H1 (cell line): ENCODE measurements around the gene LRRC74A. TPM values are rescaled to one million over a fixed set of nuclear protein-coding genes. Genes with fewer than 3 reads are reported as not detected.

Source experiments
- BCL11A ChIP-seq, 2 experiments: IDR thresholded peaks; one replicate each; pipeline ENCODE4 v1.6.1; 2011; ENCODE audit warnings: low read depth in 2 of 2, low read length in 2 of 2, mild to moderate bottlenecking in 2 of 2
- FOSL1 ChIP-seq: IDR thresholded peaks from 2 replicates; pipeline ENCODE4 v1.6.1; 2011; ENCODE audit warnings: mild to moderate bottlenecking, low read depth, low read length, moderate library complexity; ENCODE audit not compliant: insufficient read depth
- HDAC2 ChIP-seq, 2 experiments: fragments of 300-600 bp in 1 of 2; sonication (generic) in 1 of 2; IDR thresholded peaks; 2 replicates each; pipeline ENCODE4 v1.6.1; 2011 to 2012; ENCODE audit warnings: low read depth in 2 of 2, low read length in 2 of 2, mild to moderate bottlenecking in 2 of 2, moderate library complexity in 2 of 2, borderline replicate concordance in 1 of 2, inconsistent platforms in 1 of 2
- SAP30 ChIP-seq: fragments of 300-600 bp; sonication (generic); IDR thresholded peaks from 2 replicates; pipeline ENCODE4 v1.7.1; 2012; ENCODE audit warnings: low read length, moderate library complexity, mild to moderate bottlenecking, inconsistent platforms; ENCODE audit not compliant: insufficient read depth, insufficient replicate concordance
- TBP ChIP-seq: IDR thresholded peaks from 2 replicates; pipeline ENCODE4 v1.6.1; 2011; ENCODE audit warnings: low read depth, low read length, improper control_type of control experiment
- polyA plus RNA-seq, 7 experiments: library from polyadenylated mRNA; depleted of rRNA in 3 of 7; stranded (reverse) in 5 of 7; unstranded in 2 of 7; fragments of >200 nt in 5 of 7; fragments of 200-250 nt in 2 of 7; gene quantifications; 1 replicate in 5 of 7; 2 replicates in 1 of 7; 4 replicates in 1 of 7; pipeline versions ENCODE4 v1.2.1 to v1.2.3, GENCODE V29; 2011 to 2013; ENCODE audit warnings: missing spikeins in 2 of 7, mixed read lengths in 2 of 7
- total RNA-seq: library from RNA; stranded (reverse); fragmentation: NEBNext Ultra II Directional; extraction: Animal tissue kit (Norgen Biotek cat#: 25700); gene quantifications from 2 replicates; pipeline ENCODE4 v1.2.1, GENCODE V29; 2021
- TF ChIP-seq, protein P1 (sequence below): IDR thresholded peaks from 2 replicates; pipeline ENCODE4 v1.6.1; 2011; ENCODE audit warnings: low read length, improper control_type of control experiment

LRRC74A gene
- total and polyA plus RNA-seq, 2 of the 8 experiments (the other 6 are each of a cell fraction or from before 2014, with no cell fraction given): not detected

DNA sequence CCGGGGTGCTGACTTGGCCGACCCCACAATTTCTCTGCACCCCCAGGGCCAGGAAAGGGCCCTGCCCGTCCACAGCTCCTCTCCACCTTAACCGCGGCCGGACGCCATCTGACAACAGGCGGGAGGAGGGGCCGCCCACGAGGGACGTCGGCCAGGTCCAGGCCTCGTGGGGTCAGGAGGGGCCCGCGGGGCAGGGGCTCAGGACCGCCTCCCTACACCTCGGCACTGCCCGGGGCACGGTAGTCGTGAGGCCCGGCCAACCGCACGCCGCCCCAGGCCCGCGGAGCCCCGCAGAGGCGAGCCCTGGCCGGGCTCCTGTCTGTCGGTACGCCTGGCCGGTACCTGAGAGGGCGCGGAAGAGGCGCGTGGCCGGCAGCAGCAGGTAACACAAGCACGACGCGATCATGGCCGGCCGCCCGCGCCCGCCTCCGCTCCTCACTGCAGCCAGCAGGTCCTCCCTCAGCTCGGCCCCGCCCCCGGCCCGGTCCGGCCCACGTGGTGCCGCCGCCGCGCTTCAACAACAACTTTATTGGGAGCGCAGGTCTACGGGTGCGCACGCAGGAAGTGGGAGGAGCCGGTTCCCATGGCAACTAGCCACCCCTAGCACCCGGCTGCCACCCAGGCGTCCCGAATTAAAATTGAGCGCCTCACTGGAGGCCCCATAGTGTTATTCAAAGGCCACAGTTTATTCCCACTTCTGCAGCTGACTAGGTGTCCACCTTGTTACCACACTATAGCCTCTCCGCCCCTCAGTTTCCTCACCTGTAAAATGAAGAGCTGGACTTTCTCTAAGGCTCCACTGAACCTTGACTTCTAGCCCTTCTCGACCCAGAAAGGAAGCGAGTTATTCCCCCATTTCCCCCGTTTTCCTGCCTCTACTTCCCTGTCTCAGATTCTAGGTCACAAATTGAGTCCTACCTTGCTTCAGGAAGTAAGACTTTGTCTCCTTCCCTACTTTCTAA, 13.5 kb upstream of the LRRC74A start, which contains the start of gene ANGEL1 (continued):
- no peak for TF ChIP-seq BCL11A (IDR thresholded peaks at IDR 0.05; ENCODE audit: low read depth in 2 of 2, low read length in 2 of 2)
- peak; percentile 83; the same call in 1 of the 2 replicates for TF ChIP-seq TBP
- no peak for TF ChIP-seq FOSL1
- 0 out of 4 replicates have a peak, but pooled peaks of 1 of the 2 experiments have one; percentile 53 for TF ChIP-seq HDAC2 (IDR thresholded peaks at IDR 0.05; ENCODE audit: borderline replicate concordance in 1 of 2, low read depth in 2 of 2, low read length in 2 of 2)
- no peak for TF ChIP-seq SAP30
- TF ChIP-seq, protein P1, sequence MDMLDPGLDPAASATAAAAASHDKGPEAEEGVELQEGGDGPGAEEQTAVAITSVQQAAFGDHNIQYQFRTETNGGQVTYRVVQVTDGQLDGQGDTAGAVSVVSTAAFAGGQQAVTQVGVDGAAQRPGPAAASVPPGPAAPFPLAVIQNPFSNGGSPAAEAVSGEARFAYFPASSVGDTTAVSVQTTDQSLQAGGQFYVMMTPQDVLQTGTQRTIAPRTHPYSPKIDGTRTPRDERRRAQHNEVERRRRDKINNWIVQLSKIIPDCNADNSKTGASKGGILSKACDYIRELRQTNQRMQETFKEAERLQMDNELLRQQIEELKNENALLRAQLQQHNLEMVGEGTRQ: peak; percentile 96
